Right hindlimb (tissue), 1 donor: ENCODE data around the gene MEIS1.

ENCODE experiments used
- DNase-seq: peaks from one replicate; pipeline ENCODE4 v3.0.0-alpha.2; 2018

Gene MEIS1

DNA sequence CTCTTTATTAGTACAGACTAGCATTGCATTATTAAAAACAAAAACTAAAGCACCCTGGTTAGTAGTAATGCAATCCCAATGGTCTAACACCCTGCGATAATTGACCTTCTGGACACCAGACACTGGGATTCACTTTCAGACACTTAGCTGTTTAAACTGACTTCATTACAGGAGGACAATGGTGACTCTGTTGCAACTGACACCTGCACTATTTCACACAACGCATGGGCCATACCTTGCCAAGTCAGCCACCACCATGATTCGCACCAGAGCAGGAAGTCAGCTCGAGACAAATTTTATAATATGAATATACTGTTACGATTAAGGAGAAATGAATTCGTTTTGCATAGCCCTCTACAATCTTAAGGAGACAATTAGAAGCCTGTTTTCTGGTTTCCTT lies 150.7 kb downstream of the MEIS1 start:
- no peak for DNase-seq

DNA sequence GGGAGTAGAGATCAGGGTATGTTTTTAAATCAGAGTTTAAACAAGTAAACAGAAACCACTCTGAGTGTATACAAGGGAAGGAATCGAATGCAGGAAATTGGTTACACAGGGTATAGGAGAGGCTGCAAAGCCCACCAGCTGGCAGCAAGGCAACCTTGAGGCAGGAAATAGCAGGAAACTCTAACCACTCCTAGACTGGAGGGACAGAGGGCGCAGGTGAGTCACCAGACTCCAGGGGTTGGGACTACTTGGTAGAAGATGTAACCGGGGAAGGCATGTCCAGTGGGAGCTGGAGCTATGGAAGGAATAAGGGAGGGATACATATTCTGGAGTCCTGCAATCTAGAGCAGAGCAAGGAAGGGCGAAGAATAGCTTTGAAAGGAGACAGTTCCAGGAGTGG lies 152.3 kb downstream of the MEIS1 start:
- no peak for DNase-seq

DNA sequence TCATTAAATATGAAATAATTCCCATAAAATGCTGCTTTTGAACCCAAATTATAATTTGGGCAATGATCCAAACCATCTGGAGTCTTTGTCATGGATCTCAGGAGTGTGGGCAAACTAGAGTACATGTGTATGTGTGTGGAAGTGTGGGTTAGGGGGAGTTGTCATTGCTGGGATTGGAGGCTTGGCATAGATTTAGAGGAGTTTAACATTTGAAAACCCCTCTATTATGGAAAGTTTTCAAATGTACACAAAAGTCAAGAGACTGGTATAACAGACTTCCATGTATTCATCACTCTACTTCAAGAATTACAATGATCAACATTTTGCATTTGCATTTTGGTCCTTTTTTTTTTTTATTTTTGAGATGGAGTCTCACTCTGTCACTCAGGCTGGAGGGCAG lies 159.1 kb downstream of the MEIS1 start:
- DNase-seq: no peak

DNA sequence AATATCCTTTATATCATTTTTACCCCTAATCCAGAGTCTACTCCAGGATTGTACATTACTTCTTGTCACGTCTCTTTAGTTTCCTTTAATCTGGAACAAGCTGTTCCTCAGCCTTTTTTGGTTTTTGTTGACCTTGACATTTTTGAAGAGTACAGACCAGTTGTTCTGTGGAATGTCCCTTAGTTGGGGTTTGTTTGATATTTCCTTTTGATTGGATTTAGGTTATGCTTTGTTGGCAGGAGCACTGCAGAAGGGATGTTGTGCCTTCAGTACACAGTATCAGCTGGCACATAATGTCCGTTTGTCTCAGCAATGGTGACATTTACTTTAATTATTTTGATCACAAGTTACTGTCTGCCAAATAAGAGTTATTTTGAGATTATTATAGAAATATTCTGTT lies 160.6 kb downstream of the MEIS1 start:
- no peak for DNase-seq

DNA sequence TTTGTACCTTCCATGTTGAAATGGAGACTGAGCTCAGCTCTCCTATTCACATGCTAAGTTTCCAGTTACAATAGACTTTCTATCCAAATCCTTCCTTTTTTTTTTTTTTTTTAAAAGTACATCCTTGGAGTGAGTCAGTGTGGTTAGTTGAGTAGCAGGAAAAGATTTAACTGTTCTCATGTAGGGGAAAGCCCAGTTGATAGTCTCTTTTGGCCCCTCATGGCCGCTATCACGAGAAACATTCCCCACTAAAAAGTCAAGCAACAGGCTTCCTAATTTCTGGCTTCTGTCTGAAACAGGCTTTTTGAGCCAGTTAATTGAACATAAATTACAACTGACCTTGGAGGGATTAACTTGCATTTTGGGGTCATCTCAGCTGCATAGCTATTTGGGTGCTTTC lies 161.3 kb downstream of the MEIS1 start:
- DNase-seq: no peak

DNA sequence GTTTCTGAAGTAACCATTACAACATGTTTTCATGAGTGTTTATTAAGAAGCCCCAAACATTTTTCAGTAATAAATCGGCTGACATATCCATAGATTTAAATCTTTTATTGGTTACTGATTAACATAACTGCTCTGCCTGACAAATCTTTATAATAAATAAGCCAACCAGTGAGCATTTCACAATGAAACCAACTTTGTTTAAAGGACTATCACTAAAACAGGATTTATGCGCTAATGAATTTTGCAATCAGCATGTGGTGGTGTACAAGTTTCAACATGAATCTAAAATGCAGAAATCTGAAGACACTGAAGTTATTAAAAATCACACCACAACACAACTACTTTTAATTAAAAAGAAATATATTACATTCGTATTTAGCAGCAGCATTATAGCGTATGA lies 166.7 kb downstream of the MEIS1 start:
- DNase-seq: no peak

DNA sequence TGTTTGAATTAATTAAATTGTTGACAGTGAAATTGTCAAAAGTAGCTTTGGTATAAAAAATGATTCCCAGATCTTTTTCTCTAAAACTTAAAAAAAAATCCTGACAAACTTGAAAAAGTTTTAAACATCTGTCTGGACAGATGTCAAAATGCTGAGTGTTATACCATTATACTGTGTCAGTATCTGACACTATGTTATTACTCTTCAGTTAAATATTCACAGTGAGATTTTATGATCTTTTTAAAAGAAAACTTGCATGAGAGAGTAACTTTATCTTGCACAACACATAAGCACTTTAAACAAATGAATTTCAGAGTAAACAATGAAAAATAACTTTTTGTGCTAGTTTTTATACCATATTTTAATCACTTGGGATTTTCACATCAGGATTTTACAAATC lies 167.4 kb downstream of the MEIS1 start:
- DNase-seq: no peak

DNA sequence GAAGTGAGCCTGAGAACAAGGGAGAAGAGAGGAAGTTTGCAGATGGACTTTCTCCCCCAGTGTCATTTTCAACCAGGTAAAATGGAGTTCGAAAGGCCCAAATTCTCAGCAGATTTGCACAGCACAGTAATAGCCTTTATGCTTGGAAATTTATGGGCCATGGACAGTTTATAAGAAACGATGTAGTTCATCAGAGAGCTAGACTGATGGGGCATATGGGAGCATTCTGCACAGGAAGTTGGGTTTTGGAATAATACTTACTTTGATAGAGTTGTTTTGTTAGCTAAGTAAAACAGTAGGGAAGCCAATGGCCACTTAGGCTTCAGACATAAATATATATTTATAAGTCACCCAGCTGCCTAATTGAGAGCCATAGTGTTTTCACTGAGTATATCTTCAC lies 169.4 kb downstream of the MEIS1 start:
- no peak for DNase-seq

DNA sequence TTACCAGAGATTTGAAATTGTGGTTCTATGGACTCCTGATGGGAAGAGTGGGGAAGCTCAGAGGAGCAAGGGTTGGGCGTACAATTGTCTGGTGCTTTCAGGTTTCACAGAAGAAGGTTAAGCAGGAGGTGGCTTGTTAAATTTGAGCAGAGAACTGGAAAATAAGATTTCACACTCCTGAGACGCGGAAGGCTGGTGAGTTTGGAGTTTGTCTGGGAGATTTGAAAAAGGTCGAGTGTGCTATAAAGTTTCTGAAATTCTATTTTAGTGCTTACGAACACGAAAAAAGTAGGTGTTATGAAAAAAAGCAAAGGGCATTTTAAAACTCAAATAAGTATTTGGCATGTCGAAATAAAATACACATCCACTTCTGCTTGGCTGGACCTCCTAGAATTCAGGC lies 170.1 kb downstream of the MEIS1 start:
- DNase-seq: no peak

DNA sequence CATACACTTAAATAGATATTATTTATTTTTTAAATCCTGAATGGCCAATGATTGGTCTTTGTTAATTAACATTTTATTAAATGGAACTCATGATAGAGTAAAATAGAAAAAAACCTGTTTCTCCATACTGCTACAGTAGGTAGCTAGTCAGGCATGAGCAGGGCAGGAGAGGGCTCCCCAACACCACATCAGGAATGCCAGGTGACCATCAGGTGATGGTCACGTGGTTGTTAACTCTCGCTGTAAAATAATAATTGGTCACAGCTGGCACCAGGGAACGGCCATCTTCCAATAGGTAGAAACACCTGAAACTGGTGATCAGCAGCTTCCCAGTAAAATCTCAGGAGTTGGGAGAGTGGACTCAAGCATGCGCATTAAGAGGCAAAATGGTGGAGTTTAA lies 172.2 kb downstream of the MEIS1 start:
- no peak for DNase-seq
